ENCODE measurements around the gene SEZ6L2. TPM values are rescaled to one million over a fixed set of nuclear protein-coding genes. Genes with fewer than 3 reads are reported as not detected.

Gene SEZ6L2
- total RNA-seq, 1 experiment from 2014 or later: 44.7 TPM

GRCh38 chr16:29913514-29913913 lies 14.2 kb upstream of the SEZ6L2 start:
- H3K23me2 ChIP-seq (ENCODE audit: insufficient read length, low read depth, low read length, poor library complexity, severe bottlenecking): no peaks in the 10 kb centered on the region
- no peak overlapping the region for H3K14ac ChIP-seq (ENCODE audit: insufficient read depth, low read length)
- no peak overlapping the region for H4K91ac ChIP-seq (ENCODE audit: insufficient read length, low read depth, low read length)
- Mint-ChIP-seq H3K9me3 (no peaks in the 10 kb centered on the region; a peak in 1 of 5 replicates), H3K27me3 (ENCODE audit: low read depth) (no peaks in the 10 kb centered on the region), H3K27ac (peak overlapping the region in 2 of 3 experiments; percentile 44 to 81; a peak in 2 of 7 replicates), H3K4me3 (no peak overlapping the region), H3K4me1 (peaks cover 3 to 8% of the 10 kb centered on the region in 2 experiments; a peak in 3 of 4 replicates), H3K36me3 (ENCODE audit: insufficient read depth in 1 of 3, low read depth in 3 of 3) (peaks cover 18 to 28% (median 20%) of the 10 kb centered on the region in 3 experiments; a peak in 6 of 7 replicates)
- no peak overlapping the region for H4K8ac ChIP-seq (replicated peaks; ENCODE audit: insufficient read length, low read depth, low read length)
- no peaks in the 10 kb centered on the region for H3K79me2 ChIP-seq (ENCODE audit: insufficient read depth, low read length)
- H3K79me1 ChIP-seq (ENCODE audit: insufficient read depth, low read depth, low read length, poor library complexity, severe bottlenecking): no peaks in the 10 kb centered on the region
- no peak overlapping the region for H2AFZ ChIP-seq (ENCODE audit: low read length)
- no peak overlapping the region for H2BK5ac ChIP-seq (ENCODE audit: insufficient read length, low read length)
- TF ChIP-seq CTCF (conservative IDR thresholded peaks at IDR 0.05): no peak
- no peaks in the 10 kb centered on the region for H3K9me3 ChIP-seq (ENCODE audit: control insufficient read depth, low read depth, low read length)
- H4K5ac ChIP-seq (ENCODE audit: insufficient read length, low read depth, low read length): no peak overlapping the region
- DNase-seq: no peak
- no peak overlapping the region for H3K27ac ChIP-seq (ENCODE audit: insufficient read length, low read depth, low read length)
- H2BK12ac ChIP-seq (ENCODE audit: insufficient read length, low read depth, low read length): no peak overlapping the region
- H3K4me2 ChIP-seq (ENCODE audit: insufficient read depth, insufficient read length, low read length): no peak overlapping the region
- no peak overlapping the region for H3T11ph ChIP-seq (ENCODE audit: low read length)
- no peak overlapping the region for H3K23ac ChIP-seq (ENCODE audit: insufficient read length, low read depth, low read length)
- no peak overlapping the region for H2BK15ac ChIP-seq (ENCODE audit: low read depth, low read length)
- H2AK5ac ChIP-seq (ENCODE audit: insufficient read length, low read length): no peak overlapping the region
- no peak overlapping the region for H2BK20ac ChIP-seq (ENCODE audit: low read depth, low read length, poor library complexity, severe bottlenecking)
- no peak overlapping the region for H3K9ac ChIP-seq (ENCODE audit: extremely low read depth, insufficient read length, low read length)
- no peaks in the 10 kb centered on the region for H3K4me1 ChIP-seq (ENCODE audit: insufficient read depth, low read length)
- no peak overlapping the region for H3K18ac ChIP-seq (ENCODE audit: insufficient read length, low read depth, low read length)
- no peak overlapping the region for H3K56ac ChIP-seq (ENCODE audit: insufficient read length, low read depth, low read length)
- H3K27me3 ChIP-seq (ENCODE audit: insufficient read depth, low read length): no peaks in the 10 kb centered on the region
- no peak overlapping the region for H2BK120ac ChIP-seq (ENCODE audit: low read depth, low read length, poor library complexity, severe bottlenecking)
- no CpG with 5 or more reads among the region's 8 CpGs for WGBS (ENCODE audit: extremely low coverage, insufficient read length, low lambda C conversion rate)
- no peak overlapping the region for H3K4ac ChIP-seq (ENCODE audit: low read depth, low read length)
- H4K20me1 ChIP-seq (ENCODE audit: control insufficient read depth, insufficient read depth, insufficient read length): no peaks in the 10 kb centered on the region

Data from H9 (cell line).